IgD-negative memory B cell (primary cell): ENCODE results near the gene ZNF423. TPM values are rescaled to one million over a fixed set of nuclear protein-coding genes. Genes with fewer than 3 reads are reported as not detected.

ENCODE experiments used
- H3K27ac Mint-ChIP-seq, 3 donors: one replicate each; pipeline ENCODE4 v1.8.0; 2020 to 2022; ENCODE audit warnings: mild to moderate bottlenecking in 3 of 3, mixed read lengths in 3 of 3, moderate library complexity in 1 of 3
- H3K27me3 Mint-ChIP-seq: one replicate; pipeline ENCODE4 v1.8.0; 2021; ENCODE audit warnings: mixed read lengths
- H3K36me3 Mint-ChIP-seq: one replicate; pipeline ENCODE4 v1.8.0; 2020; ENCODE audit warnings: mild to moderate bottlenecking, mixed read lengths
- H3K4me1 Mint-ChIP-seq, 3 donors: one replicate each; pipeline ENCODE4 v1.8.0; 2020 to 2022; ENCODE audit warnings: mixed read lengths in 3 of 3, mild to moderate bottlenecking in 1 of 3
- H3K4me3 Mint-ChIP-seq, 4 donors: one replicate each; pipeline ENCODE4 v1.8.0; 2020 to 2022; ENCODE audit warnings: mild to moderate bottlenecking in 4 of 4, mixed read lengths in 4 of 4, moderate library complexity in 3 of 4
- H3K9me3 Mint-ChIP-seq, 3 donors: one replicate each; pipeline ENCODE4 v1.8.0; 2020 to 2021; ENCODE audit warnings: mixed read lengths in 3 of 3, mild to moderate bottlenecking in 1 of 3
- polyA plus RNA-seq: library from polyadenylated mRNA; unstranded; fragments of 300-500 nt; fragmentation: Illumina TruSeq; gene quantifications from one replicate; pipeline ENCODE4 v1.2.3, GENCODE V29; 2021

The ZNF423 gene
- polyA plus RNA-seq, 1 donor from 2014 or later, result not detected

GRCh38 chr16:49828533-49829267, 27.2 kb downstream of the ZNF423 start:
- Mint-ChIP-seq H3K4me1 (no peaks in the 10 kb centered on the region), H3K36me3 (no peaks in the 10 kb centered on the region), H3K27me3 (peaks cover 10% of the 10 kb centered on the region), H3K27ac (peak overlapping the region in 1 of 3 donors; percentile 53), H3K9me3 (peaks cover 0 to 5% (median 0%) of the 10 kb centered on the region in 3 donors), H3K4me3 (no peak overlapping the region)

- Mint-ChIP-seq H3K27me3 (peaks cover 8% of the 10 kb centered on the region), H3K4me3 (no peak overlapping the region), H3K4me1 (no peaks in the 10 kb centered on the region), H3K36me3 (no peaks in the 10 kb centered on the region), H3K9me3 (peaks cover 0 to 5% (median 0%) of the 10 kb centered on the region in 3 donors), H3K27ac (no peak overlapping the region)
These were observed 28.0 kb downstream of the ZNF423 start for GRCh38 chr16:49827805-49828438.

GRCh38 chr16:49826515-49826914, 29.4 kb downstream of the ZNF423 start:
- Mint-ChIP-seq H3K27me3 (peaks cover 10% of the 10 kb centered on the region), H3K4me1 (no peaks in the 10 kb centered on the region)

GRCh38 chr16:49825041-49825440, 30.9 kb downstream of the ZNF423 start:
- Mint-ChIP-seq H3K9me3 (peaks cover 0 to 1% (median 0%) of the 10 kb centered on the region in 3 donors), H3K27ac (no peak overlapping the region), H3K4me3 (no peak overlapping the region), H3K36me3 (no peaks in the 10 kb centered on the region), H3K4me1 (no peaks in the 10 kb centered on the region), H3K27me3 (peaks cover 10% of the 10 kb centered on the region)

More at GRCh38 chr16:49826515-49826914, 29.4 kb downstream of the ZNF423 start:
- Mint-ChIP-seq H3K27ac (no peak overlapping the region), H3K36me3 (no peaks in the 10 kb centered on the region), H3K9me3 (peaks cover 0 to 5% (median 0%) of the 10 kb centered on the region in 3 donors), H3K4me3 (no peak overlapping the region)

GRCh38 chr16:49824593-49824992, 31.3 kb downstream of the ZNF423 start:
- H3K27me3 Mint-ChIP-seq, result peaks cover 9% of the 10 kb centered on the region
- no peaks in the 10 kb centered on the region for H3K4me1 Mint-ChIP-seq
- H3K36me3 Mint-ChIP-seq, result no peaks in the 10 kb centered on the region
- peaks cover 0 to 1% (median 0%) of the 10 kb centered on the region in 3 donors for H3K9me3 Mint-ChIP-seq
- H3K27ac Mint-ChIP-seq, result no peak overlapping the region
- H3K4me3 Mint-ChIP-seq, result no peak overlapping the region

DNA sequence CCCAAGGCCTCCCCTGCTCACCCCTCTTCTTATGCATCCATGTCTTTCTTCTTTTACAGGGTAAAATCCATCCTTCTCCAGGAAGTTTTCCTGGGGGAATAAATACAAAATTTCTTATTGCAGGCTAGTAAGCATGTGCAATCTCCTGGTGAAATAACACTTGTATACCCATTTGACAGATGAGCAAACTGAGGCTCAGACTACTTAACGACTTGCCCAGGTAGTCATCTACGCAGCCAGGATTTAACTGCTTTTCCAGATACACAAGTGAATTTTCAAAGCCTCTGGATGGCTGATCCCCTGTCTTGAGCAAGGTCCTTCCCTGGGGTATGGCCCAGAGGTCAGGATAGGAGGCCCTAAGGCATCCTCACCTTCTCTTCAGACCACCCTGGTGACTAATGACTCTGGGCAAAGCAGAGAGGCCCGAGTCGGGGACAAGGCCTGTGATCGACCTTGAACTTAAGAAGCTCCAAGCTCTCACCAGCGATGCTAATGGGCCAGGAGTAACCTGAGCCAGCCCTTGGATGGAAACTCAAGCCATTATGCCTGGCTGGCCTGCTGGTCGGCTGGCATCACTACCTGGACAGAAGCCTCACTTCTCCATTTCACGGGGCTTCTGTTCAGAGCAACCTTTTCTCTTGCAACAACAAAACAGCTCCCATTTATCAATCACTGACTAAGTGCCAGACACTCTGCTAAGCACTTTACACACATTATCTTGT, 33.1 kb downstream of the ZNF423 start:
- Mint-ChIP-seq H3K4me1 (no peaks in the 10 kb centered on the region), H3K4me3 (no peak overlapping the region), H3K9me3 (peaks cover 0 to under 1% (median 0%) of the 10 kb centered on the region in 3 donors), H3K36me3 (no peaks in the 10 kb centered on the region), H3K27me3 (peaks cover 6% of the 10 kb centered on the region), H3K27ac (no peak overlapping the region)

- Mint-ChIP-seq H3K9me3 (no peaks in the 10 kb centered on the region), H3K27ac (no peak overlapping the region), H3K4me3 (no peak overlapping the region), H3K36me3 (no peaks in the 10 kb centered on the region), H3K4me1 (no peaks in the 10 kb centered on the region), H3K27me3 (peaks cover 2% of the 10 kb centered on the region)
These were observed 34.2 kb downstream of the ZNF423 start for GRCh38 chr16:49821614-49822282.

DNA sequence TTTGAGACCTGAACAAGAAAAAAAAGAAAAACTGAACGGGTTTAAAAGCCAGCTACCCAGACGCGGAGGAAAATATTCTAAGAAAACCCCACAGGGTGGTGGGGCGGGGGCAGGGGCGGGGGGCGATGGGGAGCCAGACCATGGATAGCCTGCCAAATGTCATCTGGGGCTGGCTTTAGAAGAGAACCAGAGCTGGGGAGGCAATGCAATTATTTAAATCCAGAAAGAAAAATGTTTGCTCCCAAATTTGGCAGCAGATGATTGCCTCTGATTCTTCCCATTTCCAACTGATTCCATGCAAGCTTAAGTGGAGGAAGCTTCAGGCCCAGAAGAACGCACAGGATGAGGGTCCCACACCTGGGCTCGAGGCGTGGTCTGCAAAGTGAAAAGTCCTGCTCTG, 34.8 kb downstream of the ZNF423 start:
- Mint-ChIP-seq H3K27me3 (peaks cover 2% of the 10 kb centered on the region), H3K36me3 (no peaks in the 10 kb centered on the region), H3K27ac (no peak overlapping the region), H3K4me3 (no peak overlapping the region), H3K9me3 (no peaks in the 10 kb centered on the region), H3K4me1 (no peaks in the 10 kb centered on the region)

DNA sequence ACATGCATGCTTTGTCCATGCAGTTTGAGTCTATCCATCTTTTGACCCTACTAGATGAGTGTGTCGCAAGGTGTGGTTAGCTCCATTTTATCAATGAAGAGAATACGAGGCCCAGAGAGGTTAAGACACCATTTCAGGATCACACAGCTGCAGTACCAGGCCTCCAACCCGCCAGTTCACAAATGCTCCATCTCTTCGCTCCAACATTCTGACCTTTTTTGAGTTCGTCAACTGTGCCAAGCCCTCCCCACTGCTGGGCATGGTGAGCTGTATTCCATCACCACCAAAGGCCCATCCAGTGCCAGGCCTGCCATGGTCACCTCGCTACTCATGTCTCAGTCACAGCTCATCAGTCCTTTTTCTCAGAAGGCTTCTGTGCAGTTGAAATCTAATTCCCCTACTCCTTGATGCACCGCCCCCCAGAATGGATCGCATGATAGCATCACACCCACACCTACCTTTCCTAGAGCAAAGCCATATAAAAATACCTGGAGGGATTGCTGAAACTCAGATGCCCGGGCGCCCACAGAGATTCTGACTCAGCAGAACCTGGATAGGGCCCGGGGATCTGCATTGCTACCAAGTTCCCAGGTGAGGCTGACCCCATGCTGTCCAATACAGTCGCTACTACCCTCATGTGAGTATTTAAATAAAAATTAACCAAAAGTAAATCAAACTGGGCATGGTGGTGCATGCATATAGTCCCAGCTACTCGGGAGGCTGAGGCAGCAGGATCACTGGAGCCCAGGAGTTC, 38.0 kb downstream of the ZNF423 start:
- Mint-ChIP-seq H3K36me3 (no peaks in the 10 kb centered on the region), H3K27me3 (peaks cover 2% of the 10 kb centered on the region), H3K4me3 (no peak overlapping the region), H3K4me1 (no peaks in the 10 kb centered on the region), H3K9me3 (no peaks in the 10 kb centered on the region), H3K27ac (peak overlapping the region in 1 of 3 donors; percentile 35)

GRCh38 chr16:49816875-49817274, 39.0 kb downstream of the ZNF423 start:
- no peak overlapping the region for H3K4me3 Mint-ChIP-seq
- H3K9me3 Mint-ChIP-seq, result no peaks in the 10 kb centered on the region
- H3K4me1 Mint-ChIP-seq, result no peaks in the 10 kb centered on the region
- no peaks in the 10 kb centered on the region for H3K36me3 Mint-ChIP-seq
- H3K27me3 Mint-ChIP-seq, result no peaks in the 10 kb centered on the region
- H3K27ac Mint-ChIP-seq, result no peak overlapping the region

GRCh38 chr16:49811644-49812334, 44.1 kb downstream of the ZNF423 start:
- Mint-ChIP-seq H3K4me3 (no peak overlapping the region), H3K27ac (no peak overlapping the region)

GRCh38 chr16:49810831-49811230, 45.1 kb downstream of the ZNF423 start:
- no peak overlapping the region for H3K27ac Mint-ChIP-seq
- H3K27me3 Mint-ChIP-seq, result peaks cover 3% of the 10 kb centered on the region
- H3K9me3 Mint-ChIP-seq, result no peaks in the 10 kb centered on the region
- H3K4me3 Mint-ChIP-seq, result no peak overlapping the region
- peaks cover 0 to 2% (median 0%) of the 10 kb centered on the region in 3 donors for H3K4me1 Mint-ChIP-seq
- no peaks in the 10 kb centered on the region for H3K36me3 Mint-ChIP-seq

More at GRCh38 chr16:49811644-49812334, 44.1 kb downstream of the ZNF423 start:
- Mint-ChIP-seq H3K9me3 (no peaks in the 10 kb centered on the region), H3K36me3 (no peaks in the 10 kb centered on the region), H3K27me3 (peaks cover 3% of the 10 kb centered on the region), H3K4me1 (peaks cover 0 to 2% (median 0%) of the 10 kb centered on the region in 3 donors)

- H3K9me3 Mint-ChIP-seq, result peaks cover 0 to 2% (median 0%) of the 10 kb centered on the region in 3 donors
- no peaks in the 10 kb centered on the region for H3K36me3 Mint-ChIP-seq
- H3K4me3 Mint-ChIP-seq, result no peak overlapping the region
- peaks cover 5% of the 10 kb centered on the region for H3K27me3 Mint-ChIP-seq
- H3K27ac Mint-ChIP-seq, result no peak overlapping the region
- peaks cover 0 to 2% (median 0%) of the 10 kb centered on the region in 3 donors for H3K4me1 Mint-ChIP-seq
These were observed 46.4 kb downstream of the ZNF423 start for GRCh38 chr16:49809561-49809960.

DNA sequence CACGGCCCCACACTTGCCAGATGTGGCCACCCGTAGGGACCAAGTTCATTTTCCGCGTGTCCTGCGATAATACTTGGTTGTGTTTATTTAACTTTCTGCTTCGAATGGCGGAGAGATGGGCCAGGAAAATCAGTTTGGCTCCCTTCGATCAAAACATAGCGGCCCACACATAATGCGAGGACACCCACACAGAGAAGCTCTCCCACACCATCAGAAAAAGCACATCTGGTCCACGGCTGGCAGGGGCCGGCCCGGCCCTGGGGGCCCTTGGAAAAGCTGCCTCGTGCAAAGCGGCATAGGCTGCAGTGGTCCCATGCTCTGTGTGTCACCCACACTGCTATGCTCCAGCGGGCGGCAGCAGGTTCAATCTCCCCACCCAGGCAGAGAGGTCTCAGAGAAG, 46.9 kb downstream of the ZNF423 start:
- Mint-ChIP-seq H3K4me1 (peaks cover 0 to 2% (median 0%) of the 10 kb centered on the region in 3 donors), H3K4me3 (no peak overlapping the region), H3K27me3 (peaks cover 5% of the 10 kb centered on the region), H3K36me3 (no peaks in the 10 kb centered on the region), H3K27ac (no peak overlapping the region), H3K9me3 (peaks cover 0 to 2% (median 0%) of the 10 kb centered on the region in 3 donors)
